HCT116 (cell line): ENCODE results near the gene CATSPER4. TPM values are rescaled to one million over a fixed set of nuclear protein-coding genes. Genes with fewer than 3 reads are reported as not detected.
A peak's percentile ranks its signal among the peaks of the same experiment; 100 is the strongest.

Experiments
- ATAC-seq: fragments of 200-7000 bp; cut with Tn5 transposase; 2 replicates; pipeline ENCODE4 v1.9.1; 2020; ENCODE audit warnings: mild to moderate bottlenecking, moderate library complexity
- BruUV-seq: library from RNA; stranded (reverse); fragments of 400-500 nt; replicated peaks from 2 replicates; lab custom pipeline; 2021; lab: Mats Ljungman, UMichigan
- CTCF ChIA-PET: fragments of 300-600 bp; sonication (Branson Sonifier 250); formaldehyde crosslinking; loops from one replicate; lab custom pipeline; 2021; ENCODE audit warnings: antibody characterized with exemption; lab: Charles Lee
- POLR2A ChIA-PET: fragments of 300-600, 350-600 bp; sonication (Branson Sonifier 250); formaldehyde crosslinking; loops from one replicate; lab custom pipeline; 2021; ENCODE audit warnings: antibody characterized with exemption; lab: Charles Lee
- RAD21 ChIA-PET, 2 experiments: fragments of 300-600 bp; sonication (Branson Sonifier 250); formaldehyde crosslinking; loops; one replicate each; lab custom pipeline; 2023; ENCODE audit warnings: low total read pairs in 2 of 2; ENCODE audit not compliant: uncharacterized antibody in 2 of 2, unreplicated experiment in 2 of 2, low non-redundant PET in 1 of 2; lab: Charles Lee
- DNase-seq: peaks from one replicate; pipeline ENCODE4 v3.0.0-alpha.2; 2010; ENCODE audit warnings: low read depth, low spot score
- H2AFZ ChIP-seq: fragments of 200-600 bp; shearing (Covaris generic), sonication (generic); 2 replicates; pipeline ENCODE4 v1.6.1; 2017; ENCODE audit warnings: low read depth, mixed run types, mixed read lengths, antibody characterized with exemption, low read length; ENCODE audit not compliant: poor library complexity, severe bottlenecking
- H3K27ac ChIP-seq: 2 replicates; pipeline ENCODE4 v1.5.1; 2012; ENCODE audit warnings: low read depth, low read length
- H3K27me3 ChIP-seq: fragments of 200-600 bp; sonication (generic); 2 replicates; pipeline ENCODE4 v1.6.1; 2016; ENCODE audit warnings: mixed run types, low read length, mixed read lengths; ENCODE audit not compliant: insufficient read depth
- H3K36me3 ChIP-seq, 2 experiments: fragments of 200-500 bp in 1 of 2; fragments of 200-600 bp in 1 of 2; sonication (Bioruptor generic) in 1 of 2; sonication (generic) in 1 of 2; 2 replicates each; pipeline versions ENCODE4 v1.5.1 to v1.6.1; 2014 to 2016; ENCODE audit warnings: low read length in 2 of 2, inconsistent platforms in 1 of 2, mixed read lengths in 1 of 2, mixed run types in 1 of 2; ENCODE audit not compliant: insufficient read depth in 2 of 2, control insufficient read depth in 1 of 2
- H3K4me1 ChIP-seq, 2 experiments: fragments of 200-600 bp in 1 of 2; sonication (generic) in 1 of 2; 2 replicates each; pipeline versions ENCODE4 v1.5.1 to v1.6.1; 2012 to 2017; ENCODE audit warnings: low read length in 2 of 2, inconsistent platforms in 1 of 2, mild to moderate bottlenecking in 1 of 2, mixed read lengths in 1 of 2, mixed run types in 1 of 2, moderate library complexity in 1 of 2; ENCODE audit not compliant: insufficient read depth in 2 of 2, control insufficient read depth in 1 of 2
- H3K4me2 ChIP-seq: fragments of 200-600 bp; sonication (generic); 2 replicates; pipeline ENCODE4 v1.6.1; 2017; ENCODE audit warnings: mixed run types, low read length, mixed read lengths
- H3K4me3 ChIP-seq, 2 experiments: fragments of 200-600 bp in 1 of 2; sonication (generic) in 1 of 2; replicated peaks in 1 of 2; 2 replicates each; pipeline ENCODE4 v1.5.1; 2011 to 2016; ENCODE audit warnings: low read length in 2 of 2, control low read depth in 1 of 2, low read depth in 1 of 2, mild to moderate bottlenecking in 1 of 2, mixed read lengths in 1 of 2, mixed run types in 1 of 2
- H3K79me2 ChIP-seq: fragments of 200-600 bp; sonication (generic); 2 replicates; pipeline ENCODE4 v1.6.1; 2017; ENCODE audit warnings: mild to moderate bottlenecking, mixed run types, low read length, moderate library complexity, mixed read lengths; ENCODE audit not compliant: insufficient read depth
- H3K9ac ChIP-seq: fragments of 200-600 bp; sonication (generic); 2 replicates; pipeline ENCODE4 v1.6.1; 2016; ENCODE audit warnings: low read length, mixed read lengths
- H3K9me2 ChIP-seq: fragments of 200-600 bp; sonication (generic), shearing (Covaris generic); 2 replicates; pipeline ENCODE4 v1.6.1; 2017; ENCODE audit warnings: mixed run types, mild to moderate bottlenecking, moderate library complexity; ENCODE audit not compliant: insufficient read depth
- H3K9me3 ChIP-seq, 2 experiments: fragments of 200-500 bp in 1 of 2; fragments of 200-600 bp in 1 of 2; sonication (Bioruptor generic) in 1 of 2; sonication (generic) in 1 of 2; 2 replicates each; pipeline ENCODE4 v1.6.1; 2014 to 2017; ENCODE audit warnings: low read length in 2 of 2, mixed read lengths in 2 of 2, inconsistent platforms in 1 of 2, low read depth in 1 of 2, mild to moderate bottlenecking in 1 of 2, mixed run types in 1 of 2, moderate library complexity in 1 of 2; ENCODE audit not compliant: control insufficient read depth in 1 of 2, insufficient read depth in 1 of 2
- H4K20me1 ChIP-seq: fragments of 200-600 bp; sonication (generic), shearing (Covaris generic); 2 replicates; pipeline ENCODE4 v1.6.1; 2017; ENCODE audit warnings: mixed run types, mild to moderate bottlenecking, moderate library complexity; ENCODE audit not compliant: insufficient read depth
- CBX3 ChIP-seq: IDR thresholded peaks from 2 replicates; pipeline ENCODE4 v1.6.1; 2012; ENCODE audit warnings: low read depth
- POLR2AphosphoS5 ChIP-seq: IDR thresholded peaks from 2 replicates; pipeline ENCODE4 v1.6.1; 2011; ENCODE audit warnings: mild to moderate bottlenecking, low read depth, low read length, moderate library complexity
- SIN3A ChIP-seq: IDR thresholded peaks from 2 replicates; pipeline ENCODE4 v1.6.1; 2012; ENCODE audit warnings: low read depth
- SRF ChIP-seq: IDR thresholded peaks from 2 replicates; pipeline ENCODE4 v1.6.1; 2012; ENCODE audit warnings: low read depth
- ZFX ChIP-seq: fragments of 450-650 bp; IDR thresholded peaks from 2 replicates; pipeline ENCODE4 v1.6.1; 2017
- intact Hi-C: fragments of 100-400 bp; cut with micrococcal nuclease; formaldehyde crosslinking; loops from 2 replicates; pipeline ENCODE4 v1.10.0; 2022
- total RNA-seq: library from RNA; stranded (reverse); gene quantifications from one replicate; pipeline ENCODE4 v1.2.1, GENCODE V29; 2021; ENCODE audit not compliant: unreplicated experiment
- TF ChIP-seq, protein P1 (sequence below): IDR thresholded peaks from 2 replicates; pipeline ENCODE4 v1.6.1; 2012

Gene CATSPER4
- total RNA-seq, 1 experiment from 2014 or later: not detected

GRCh38 chr1:26220199-26220912 is 30.0 kb downstream of the CATSPER4 start:
- Histone ChIP-seq H3K36me3 (no peaks in the 10 kb centered on the region), H3K27me3 (no peaks in the 10 kb centered on the region), H3K9me2 (no peaks in the 10 kb centered on the region), H3K79me2 (no peaks in the 10 kb centered on the region), H3K27ac (no peak overlapping the region), H3K9me3 (no peaks in the 10 kb centered on the region), H4K20me1 (no peaks in the 10 kb centered on the region), H3K4me3 (no peak overlapping the region), H2AFZ (no peak overlapping the region), H3K4me2 (no peak overlapping the region; the same call in 1 of the 2 replicates), H3K4me1 (peaks cover 9 to 10% of the 10 kb centered on the region in 2 experiments; a peak in 2 of 4 replicates), H3K9ac (no peak overlapping the region)
- POLR2A ChIA-PET: interaction anchor here (1.1 kb wide), 2 partner anchors 13 to 15 kb away, joined by 3 to 4 read pairs; no protein-coding TSS in a partner anchor
- CTCF ChIA-PET: interaction anchor here (3.7 kb wide), 1 partner anchor 13 kb away, joined by 29 read pairs; the partner anchor contains the start of gene CEP85
- TF ChIP-seq POLR2AphosphoS5: no peak
- RAD21 ChIA-PET: no interaction called here
- no TSS peak for BruUV-seq
- ATAC-seq (peak; percentile 49; the same call in 1 of the 2 replicates), DNase-seq (no peak)
- intact Hi-C loops: no loop called here

GRCh38 chr1:26221094-26221493 is 30.7 kb downstream of the CATSPER4 start:
- Histone ChIP-seq H3K4me1 (peaks cover 9 to 10% of the 10 kb centered on the region in 2 experiments; a peak in 2 of 4 replicates), H3K9me2 (no peaks in the 10 kb centered on the region), H3K27me3 (no peaks in the 10 kb centered on the region), H3K79me2 (no peaks in the 10 kb centered on the region), H3K9ac (no peak overlapping the region), H3K36me3 (no peaks in the 10 kb centered on the region), H3K9me3 (no peaks in the 10 kb centered on the region), H3K4me2 (no peak overlapping the region), H2AFZ (no peak overlapping the region), H3K27ac (no peak overlapping the region), H3K4me3 (no peak overlapping the region), H4K20me1 (no peaks in the 10 kb centered on the region)
- ChIA-PET POLR2A (interaction anchor here (1.1 kb wide), 2 partner anchors 13 to 14 kb away, joined by 3 to 4 read pairs; no protein-coding TSS in a partner anchor), CTCF (interaction anchor here (3.7 kb wide), 1 partner anchor 13 kb away, joined by 29 read pairs; the partner anchor contains the start of gene CEP85), RAD21 (no interaction called here)
- no TSS peak for BruUV-seq
- no peak for DNase-seq
- intact Hi-C loops: no loop called here
- TF ChIP-seq SIN3A: no peak
- TF ChIP-seq, protein P1, sequence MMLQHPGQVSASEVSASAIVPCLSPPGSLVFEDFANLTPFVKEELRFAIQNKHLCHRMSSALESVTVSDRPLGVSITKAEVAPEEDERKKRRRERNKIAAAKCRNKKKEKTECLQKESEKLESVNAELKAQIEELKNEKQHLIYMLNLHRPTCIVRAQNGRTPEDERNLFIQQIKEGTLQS: no peak
- TF ChIP-seq ZFX: no peak
- TF ChIP-seq CBX3: no peak
- TF ChIP-seq SRF: no peak
- no peak for ATAC-seq
